ENCODE results near the gene WDR36.

DNA sequence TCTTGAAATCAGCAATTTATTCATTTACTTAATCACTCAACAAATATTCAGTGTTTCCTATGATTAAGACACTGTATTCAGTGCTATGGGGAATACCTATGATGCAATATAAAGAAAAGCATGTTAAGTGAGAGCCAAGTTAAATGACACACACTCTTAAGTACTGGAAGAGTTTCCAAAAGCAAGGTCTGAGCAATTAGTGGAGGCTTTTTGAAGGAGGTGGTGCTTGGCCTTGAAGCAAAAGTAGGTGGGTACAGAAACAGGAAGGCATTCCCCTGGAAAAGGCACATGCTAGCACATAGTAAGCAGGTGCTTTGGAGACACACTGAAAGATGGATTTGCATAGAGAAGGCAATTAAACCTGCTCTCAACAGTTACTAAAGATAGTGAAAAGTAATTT lies 16.6 kb upstream of the WDR36 start:
- TF ChIP-seq, protein P1, sequence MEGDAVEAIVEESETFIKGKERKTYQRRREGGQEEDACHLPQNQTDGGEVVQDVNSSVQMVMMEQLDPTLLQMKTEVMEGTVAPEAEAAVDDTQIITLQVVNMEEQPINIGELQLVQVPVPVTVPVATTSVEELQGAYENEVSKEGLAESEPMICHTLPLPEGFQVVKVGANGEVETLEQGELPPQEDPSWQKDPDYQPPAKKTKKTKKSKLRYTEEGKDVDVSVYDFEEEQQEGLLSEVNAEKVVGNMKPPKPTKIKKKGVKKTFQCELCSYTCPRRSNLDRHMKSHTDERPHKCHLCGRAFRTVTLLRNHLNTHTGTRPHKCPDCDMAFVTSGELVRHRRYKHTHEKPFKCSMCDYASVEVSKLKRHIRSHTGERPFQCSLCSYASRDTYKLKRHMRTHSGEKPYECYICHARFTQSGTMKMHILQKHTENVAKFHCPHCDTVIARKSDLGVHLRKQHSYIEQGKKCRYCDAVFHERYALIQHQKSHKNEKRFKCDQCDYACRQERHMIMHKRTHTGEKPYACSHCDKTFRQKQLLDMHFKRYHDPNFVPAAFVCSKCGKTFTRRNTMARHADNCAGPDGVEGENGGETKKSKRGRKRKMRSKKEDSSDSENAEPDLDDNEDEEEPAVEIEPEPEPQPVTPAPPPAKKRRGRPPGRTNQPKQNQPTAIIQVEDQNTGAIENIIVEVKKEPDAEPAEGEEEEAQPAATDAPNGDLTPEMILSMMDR (IDR thresholded peaks at IDR 0.05) = no peak
- TF ChIP-seq POLR2A (IDR thresholded peaks at IDR 0.05) = no peak
